GM12878 (cell line): ENCODE measurements around the gene DCAF8.

Source experiments
- HDAC2 ChIP-seq: fragments of 200-600 bp; sonication (generic); IDR thresholded peaks from 2 replicates; pipeline ENCODE4 v1.6.1; 2017
- IRF4 ChIP-seq: IDR thresholded peaks from 2 replicates; pipeline ENCODE4 v1.6.1; 2011; ENCODE audit warnings: low read depth, low read length
- POLR2A ChIP-seq: IDR thresholded peaks from 2 replicates; pipeline ENCODE4 v1.6.1; 2011; ENCODE audit warnings: low read depth, mild to moderate bottlenecking, low read length
- YY1 ChIP-seq: IDR thresholded peaks from 2 replicates; pipeline ENCODE4 v1.6.1; 2011; ENCODE audit warnings: low read depth, mild to moderate bottlenecking, low read length
- TF ChIP-seq, protein P1 (sequence below), 3 experiments: IDR thresholded peaks in 2 of 3; conservative IDR thresholded peaks in 1 of 3; 2 replicates each; pipeline ENCODE4 v1.5.1; 2011; ENCODE audit warnings: low read depth in 3 of 3, low read length in 3 of 3, mild to moderate bottlenecking in 3 of 3, control low read depth in 2 of 3, moderate library complexity in 2 of 3, inconsistent platforms in 1 of 3, mixed read lengths in 1 of 3; ENCODE audit not compliant: control insufficient read depth in 2 of 3, insufficient read depth in 1 of 3; ENCODE audit errors: extremely low read depth in 1 of 3
- TF ChIP-seq, protein P2 (sequence below): fragments of 150-350 bp; IDR thresholded peaks from 2 replicates; pipeline ENCODE4 v1.6.1; 2016; ENCODE audit warnings: low read depth, low read length
- TF ChIP-seq, protein P3 (sequence below): IDR thresholded peaks from 2 replicates; pipeline ENCODE4 v1.6.1; 2011; ENCODE audit warnings: low read depth, low read length, improper control_type of control experiment, borderline replicate concordance
- TF ChIP-seq, protein P4 (sequence below): fragments of 450-650 bp; IDR thresholded peaks from 2 replicates; pipeline ENCODE4 v1.6.1; 2017; ENCODE audit warnings: mild to moderate bottlenecking
- TF ChIP-seq, protein P5 (sequence below): IDR thresholded peaks from 2 replicates; pipeline ENCODE4 v1.6.1; 2012; ENCODE audit warnings: low read depth, low read length, improper control_type of control experiment

DNA sequence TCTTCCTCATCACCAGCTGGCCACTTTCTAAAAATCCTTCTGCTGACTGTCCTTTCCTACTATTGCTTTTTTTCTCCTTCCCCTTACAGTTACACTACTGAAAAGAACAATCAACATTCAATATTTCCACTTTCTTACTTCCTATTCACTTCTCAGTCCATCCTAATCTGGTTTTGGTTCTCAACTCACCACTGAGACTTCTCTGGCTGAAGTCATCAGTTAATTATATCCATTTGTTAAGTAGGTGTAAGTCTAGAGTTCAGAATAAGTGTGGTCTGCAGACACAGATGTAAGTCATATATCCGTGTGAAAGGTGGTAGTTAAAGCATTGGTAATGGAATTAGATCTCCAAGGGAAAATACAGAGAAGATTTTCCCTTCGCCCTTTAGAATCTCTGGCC is 35.7 kb downstream of the DCAF8 start:
- TF ChIP-seq, protein P1, sequence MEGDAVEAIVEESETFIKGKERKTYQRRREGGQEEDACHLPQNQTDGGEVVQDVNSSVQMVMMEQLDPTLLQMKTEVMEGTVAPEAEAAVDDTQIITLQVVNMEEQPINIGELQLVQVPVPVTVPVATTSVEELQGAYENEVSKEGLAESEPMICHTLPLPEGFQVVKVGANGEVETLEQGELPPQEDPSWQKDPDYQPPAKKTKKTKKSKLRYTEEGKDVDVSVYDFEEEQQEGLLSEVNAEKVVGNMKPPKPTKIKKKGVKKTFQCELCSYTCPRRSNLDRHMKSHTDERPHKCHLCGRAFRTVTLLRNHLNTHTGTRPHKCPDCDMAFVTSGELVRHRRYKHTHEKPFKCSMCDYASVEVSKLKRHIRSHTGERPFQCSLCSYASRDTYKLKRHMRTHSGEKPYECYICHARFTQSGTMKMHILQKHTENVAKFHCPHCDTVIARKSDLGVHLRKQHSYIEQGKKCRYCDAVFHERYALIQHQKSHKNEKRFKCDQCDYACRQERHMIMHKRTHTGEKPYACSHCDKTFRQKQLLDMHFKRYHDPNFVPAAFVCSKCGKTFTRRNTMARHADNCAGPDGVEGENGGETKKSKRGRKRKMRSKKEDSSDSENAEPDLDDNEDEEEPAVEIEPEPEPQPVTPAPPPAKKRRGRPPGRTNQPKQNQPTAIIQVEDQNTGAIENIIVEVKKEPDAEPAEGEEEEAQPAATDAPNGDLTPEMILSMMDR (IDR thresholded peaks at IDR 0.05 in 2 of 3, conservative IDR thresholded peaks at IDR 0.05 in 1 of 3; ENCODE audit: control insufficient read depth in 2 of 3, extremely low read depth in 1 of 3, insufficient read depth in 1 of 3, low read depth in 3 of 3, low read length in 3 of 3), result no peak
- TF ChIP-seq YY1 (no peak), IRF4 (no peak), HDAC2 (no peak), POLR2A (no peak)
- TF ChIP-seq, protein P2, sequence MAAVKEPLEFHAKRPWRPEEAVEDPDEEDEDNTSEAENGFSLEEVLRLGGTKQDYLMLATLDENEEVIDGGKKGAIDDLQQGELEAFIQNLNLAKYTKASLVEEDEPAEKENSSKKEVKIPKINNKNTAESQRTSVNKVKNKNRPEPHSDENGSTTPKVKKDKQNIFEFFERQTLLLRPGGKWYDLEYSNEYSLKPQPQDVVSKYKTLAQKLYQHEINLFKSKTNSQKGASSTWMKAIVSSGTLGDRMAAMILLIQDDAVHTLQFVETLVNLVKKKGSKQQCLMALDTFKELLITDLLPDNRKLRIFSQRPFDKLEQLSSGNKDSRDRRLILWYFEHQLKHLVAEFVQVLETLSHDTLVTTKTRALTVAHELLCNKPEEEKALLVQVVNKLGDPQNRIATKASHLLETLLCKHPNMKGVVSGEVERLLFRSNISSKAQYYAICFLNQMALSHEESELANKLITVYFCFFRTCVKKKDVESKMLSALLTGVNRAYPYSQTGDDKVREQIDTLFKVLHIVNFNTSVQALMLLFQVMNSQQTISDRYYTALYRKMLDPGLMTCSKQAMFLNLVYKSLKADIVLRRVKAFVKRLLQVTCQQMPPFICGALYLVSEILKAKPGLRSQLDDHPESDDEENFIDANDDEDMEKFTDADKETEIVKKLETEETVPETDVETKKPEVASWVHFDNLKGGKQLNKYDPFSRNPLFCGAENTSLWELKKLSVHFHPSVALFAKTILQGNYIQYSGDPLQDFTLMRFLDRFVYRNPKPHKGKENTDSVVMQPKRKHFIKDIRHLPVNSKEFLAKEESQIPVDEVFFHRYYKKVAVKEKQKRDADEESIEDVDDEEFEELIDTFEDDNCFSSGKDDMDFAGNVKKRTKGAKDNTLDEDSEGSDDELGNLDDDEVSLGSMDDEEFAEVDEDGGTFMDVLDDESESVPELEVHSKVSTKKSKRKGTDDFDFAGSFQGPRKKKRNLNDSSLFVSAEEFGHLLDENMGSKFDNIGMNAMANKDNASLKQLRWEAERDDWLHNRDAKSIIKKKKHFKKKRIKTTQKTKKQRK, result no peak
- TF ChIP-seq, protein P3, sequence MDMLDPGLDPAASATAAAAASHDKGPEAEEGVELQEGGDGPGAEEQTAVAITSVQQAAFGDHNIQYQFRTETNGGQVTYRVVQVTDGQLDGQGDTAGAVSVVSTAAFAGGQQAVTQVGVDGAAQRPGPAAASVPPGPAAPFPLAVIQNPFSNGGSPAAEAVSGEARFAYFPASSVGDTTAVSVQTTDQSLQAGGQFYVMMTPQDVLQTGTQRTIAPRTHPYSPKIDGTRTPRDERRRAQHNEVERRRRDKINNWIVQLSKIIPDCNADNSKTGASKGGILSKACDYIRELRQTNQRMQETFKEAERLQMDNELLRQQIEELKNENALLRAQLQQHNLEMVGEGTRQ, result no peak
- TF ChIP-seq, protein P4, sequence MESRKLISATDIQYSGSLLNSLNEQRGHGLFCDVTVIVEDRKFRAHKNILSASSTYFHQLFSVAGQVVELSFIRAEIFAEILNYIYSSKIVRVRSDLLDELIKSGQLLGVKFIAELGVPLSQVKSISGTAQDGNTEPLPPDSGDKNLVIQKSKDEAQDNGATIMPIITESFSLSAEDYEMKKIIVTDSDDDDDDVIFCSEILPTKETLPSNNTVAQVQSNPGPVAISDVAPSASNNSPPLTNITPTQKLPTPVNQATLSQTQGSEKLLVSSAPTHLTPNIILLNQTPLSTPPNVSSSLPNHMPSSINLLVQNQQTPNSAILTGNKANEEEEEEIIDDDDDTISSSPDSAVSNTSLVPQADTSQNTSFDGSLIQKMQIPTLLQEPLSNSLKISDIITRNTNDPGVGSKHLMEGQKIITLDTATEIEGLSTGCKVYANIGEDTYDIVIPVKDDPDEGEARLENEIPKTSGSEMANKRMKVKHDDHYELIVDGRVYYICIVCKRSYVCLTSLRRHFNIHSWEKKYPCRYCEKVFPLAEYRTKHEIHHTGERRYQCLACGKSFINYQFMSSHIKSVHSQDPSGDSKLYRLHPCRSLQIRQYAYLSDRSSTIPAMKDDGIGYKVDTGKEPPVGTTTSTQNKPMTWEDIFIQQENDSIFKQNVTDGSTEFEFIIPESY, result no peak
- TF ChIP-seq, protein P5, sequence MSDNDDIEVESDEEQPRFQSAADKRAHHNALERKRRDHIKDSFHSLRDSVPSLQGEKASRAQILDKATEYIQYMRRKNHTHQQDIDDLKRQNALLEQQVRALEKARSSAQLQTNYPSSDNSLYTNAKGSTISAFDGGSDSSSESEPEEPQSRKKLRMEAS, result no peak
